ENCODE measurements around the gene KRT3.

DNA sequence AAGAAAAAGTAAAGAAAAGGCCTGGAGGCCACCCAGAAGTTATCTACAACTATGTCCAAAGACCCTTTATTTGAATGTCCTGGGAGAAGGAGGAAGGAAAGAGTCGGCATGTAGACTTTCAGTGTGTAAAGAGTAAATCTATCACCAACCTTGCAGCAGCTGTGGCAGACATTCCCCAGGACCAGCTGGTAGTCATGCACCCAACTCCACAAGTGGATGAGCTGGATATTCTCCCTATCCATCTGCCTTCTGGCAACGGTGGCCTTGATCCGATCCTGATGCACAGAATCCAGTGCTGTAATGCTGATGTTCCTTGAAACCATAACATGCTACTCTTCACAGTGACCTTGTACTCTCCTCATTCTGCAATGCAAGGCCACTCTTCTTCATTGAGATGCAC lies 46.1 kb downstream of the KRT3 start:
- TF ChIP-seq, protein P1, sequence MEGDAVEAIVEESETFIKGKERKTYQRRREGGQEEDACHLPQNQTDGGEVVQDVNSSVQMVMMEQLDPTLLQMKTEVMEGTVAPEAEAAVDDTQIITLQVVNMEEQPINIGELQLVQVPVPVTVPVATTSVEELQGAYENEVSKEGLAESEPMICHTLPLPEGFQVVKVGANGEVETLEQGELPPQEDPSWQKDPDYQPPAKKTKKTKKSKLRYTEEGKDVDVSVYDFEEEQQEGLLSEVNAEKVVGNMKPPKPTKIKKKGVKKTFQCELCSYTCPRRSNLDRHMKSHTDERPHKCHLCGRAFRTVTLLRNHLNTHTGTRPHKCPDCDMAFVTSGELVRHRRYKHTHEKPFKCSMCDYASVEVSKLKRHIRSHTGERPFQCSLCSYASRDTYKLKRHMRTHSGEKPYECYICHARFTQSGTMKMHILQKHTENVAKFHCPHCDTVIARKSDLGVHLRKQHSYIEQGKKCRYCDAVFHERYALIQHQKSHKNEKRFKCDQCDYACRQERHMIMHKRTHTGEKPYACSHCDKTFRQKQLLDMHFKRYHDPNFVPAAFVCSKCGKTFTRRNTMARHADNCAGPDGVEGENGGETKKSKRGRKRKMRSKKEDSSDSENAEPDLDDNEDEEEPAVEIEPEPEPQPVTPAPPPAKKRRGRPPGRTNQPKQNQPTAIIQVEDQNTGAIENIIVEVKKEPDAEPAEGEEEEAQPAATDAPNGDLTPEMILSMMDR (IDR thresholded peaks at IDR 0.05; ENCODE audit: borderline replicate concordance, extremely low read depth, low read length, poor library complexity, severe bottlenecking): no peak
- TF ChIP-seq EZH2 (IDR thresholded peaks at IDR 0.05; ENCODE audit: borderline replicate concordance, low read depth, low read length, severe bottlenecking): no peak
